Liver (tissue), 3 donors: Measurements from ENCODE around the gene DCDC1.

Experiments
- ATF3 ChIP-seq: IDR thresholded peaks from 2 replicates; pipeline ENCODE4 v1.6.1; 2016; ENCODE audit warnings: antibody characterized with exemption
- CTCF ChIP-seq: fragments of 150-350 bp; IDR thresholded peaks from 2 replicates; pipeline ENCODE4 v1.5.1; 2017; ENCODE audit warnings: improper control_type of control experiment, low read depth, low read length; ENCODE audit not compliant: missing input control
- EGR1 ChIP-seq, 2 donors: IDR thresholded peaks; 2 replicates each; pipeline ENCODE4 v1.6.1; 2016 to 2018; ENCODE audit warnings: antibody characterized with exemption in 2 of 2, low read depth in 2 of 2
- FOXA1 ChIP-seq: IDR thresholded peaks from 2 replicates; pipeline ENCODE4 v1.6.1; 2016; ENCODE audit warnings: antibody characterized with exemption
- GABPA ChIP-seq, 2 donors: IDR thresholded peaks in 1 of 2; conservative IDR thresholded peaks in 1 of 2; 2 replicates each; pipeline ENCODE4 v1.6.1; 2016; ENCODE audit warnings: antibody characterized with exemption in 2 of 2, mild to moderate bottlenecking in 1 of 2, moderate library complexity in 1 of 2
- HNF4A ChIP-seq, 2 donors: conservative IDR thresholded peaks; 2 replicates each; pipeline ENCODE4 v1.6.1; 2016; ENCODE audit warnings: antibody characterized with exemption in 2 of 2, mild to moderate bottlenecking in 2 of 2
- MAX ChIP-seq: IDR thresholded peaks from 2 replicates; pipeline ENCODE4 v1.6.1; 2016; ENCODE audit warnings: antibody characterized with exemption
- RAD21 ChIP-seq, 2 donors: IDR thresholded peaks; 2 replicates each; pipeline ENCODE4 v1.6.1; 2016; ENCODE audit warnings: antibody characterized with exemption in 2 of 2, mild to moderate bottlenecking in 2 of 2
- REST ChIP-seq: IDR thresholded peaks from 2 replicates; pipeline ENCODE4 v1.6.1; 2016; ENCODE audit warnings: antibody characterized with exemption, mild to moderate bottlenecking
- SP1 ChIP-seq: IDR thresholded peaks from 2 replicates; pipeline ENCODE4 v1.6.1; 2018; ENCODE audit warnings: antibody characterized with exemption, mild to moderate bottlenecking
- TAF1 ChIP-seq: conservative IDR thresholded peaks from 2 replicates; pipeline ENCODE4 v1.6.1; 2016; ENCODE audit warnings: antibody characterized with exemption, mild to moderate bottlenecking
- YY1 ChIP-seq: IDR thresholded peaks from 2 replicates; pipeline ENCODE4 v1.6.1; 2016; ENCODE audit warnings: antibody characterized with exemption, mild to moderate bottlenecking
- ZBTB33 ChIP-seq: IDR thresholded peaks from 2 replicates; pipeline ENCODE4 v1.6.1; 2016; ENCODE audit warnings: antibody characterized with exemption
- donor health status: healthy.
- donor health status: healthy.

DNA sequence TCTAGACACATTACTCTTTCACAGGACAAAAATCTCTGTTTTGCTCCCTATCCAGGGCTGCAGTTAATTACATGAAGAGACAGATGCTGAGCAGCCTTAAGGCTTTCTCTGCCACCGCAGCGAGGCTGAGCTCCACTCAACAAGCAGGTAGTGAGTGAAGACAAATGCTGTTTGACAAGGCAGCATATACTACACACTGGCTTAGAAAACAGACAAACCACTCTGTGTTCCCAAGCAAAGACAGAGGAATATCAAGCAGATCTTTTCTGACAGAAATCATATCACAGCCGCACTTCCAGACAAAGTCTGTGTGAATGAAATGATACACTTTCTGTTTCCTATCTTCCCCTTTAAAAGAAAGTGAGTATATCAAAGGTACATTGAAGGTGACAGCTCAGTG is 368.1 kb downstream of the DCDC1 start:
- TF ChIP-seq CTCF (no peak), TAF1 (no peak), SP1 (no peak), YY1 (no peak), GABPA (IDR thresholded peaks at IDR 0.05 in 1 of 2, conservative IDR thresholded peaks at IDR 0.05 in 1 of 2) (no peak), REST (no peak), RAD21 (IDR thresholded peaks at IDR 0.05) (no peak), MAX (no peak), ZBTB33 (no peak), EGR1 (IDR thresholded peaks at IDR 0.05; ENCODE audit: low read depth in 2 of 2) (no peak), HNF4A (conservative IDR thresholded peaks at IDR 0.05) (no peak), ATF3 (no peak), FOXA1 (no peak)
